ENCODE results near the gene WDR44. TPM values are rescaled to one million over a fixed set of nuclear protein-coding genes. Genes with fewer than 3 reads are reported as not detected.
"Not testable (repeated sequence)": the region's sequence is repeated elsewhere in the genome, so short reads cannot be mapped to it uniquely, and the experiment has no call there.

The WDR44 gene
- total RNA-seq, 1 donor from 2014 or later, result 10.3 TPM

- intact Hi-C loops (cut with micrococcal nuclease), result no loop called here
- Mint-ChIP-seq H3K9me3 (no peaks in the 10 kb centered on the region), H3K4me3 (no peak overlapping the region), H3K27ac (no peak overlapping the region), H3K27me3 (no peaks in the 10 kb centered on the region), H3K4me1 (no peaks in the 10 kb centered on the region), H3K36me3 (ENCODE audit: low read depth) (peaks cover 1% of the 10 kb centered on the region)
- DNase-seq, result no peak
These were observed 37.2 kb downstream of the WDR44 start for GRCh38 chrX:118383120-118383519.

- no peaks in the 10 kb centered on the region for H3K9me3 Mint-ChIP-seq
- intact Hi-C loops (cut with micrococcal nuclease), result loop anchor here (5.0 kb wide), 1 partner anchor 45 kb away; the partner anchor contains the start of gene WDR44
- H3K4me3 Mint-ChIP-seq, result no peak overlapping the region
- H3K36me3 Mint-ChIP-seq (ENCODE audit: low read depth), result peaks cover 20% of the 10 kb centered on the region
- no peak for DNase-seq
- H3K4me1 Mint-ChIP-seq, result peaks cover 5% of the 10 kb centered on the region
- H3K27me3 Mint-ChIP-seq, result no peaks in the 10 kb centered on the region
- H3K27ac Mint-ChIP-seq, result peak overlapping the region; percentile 58
These were observed 46.8 kb downstream of the WDR44 start for GRCh38 chrX:118392716-118393115.

DNA sequence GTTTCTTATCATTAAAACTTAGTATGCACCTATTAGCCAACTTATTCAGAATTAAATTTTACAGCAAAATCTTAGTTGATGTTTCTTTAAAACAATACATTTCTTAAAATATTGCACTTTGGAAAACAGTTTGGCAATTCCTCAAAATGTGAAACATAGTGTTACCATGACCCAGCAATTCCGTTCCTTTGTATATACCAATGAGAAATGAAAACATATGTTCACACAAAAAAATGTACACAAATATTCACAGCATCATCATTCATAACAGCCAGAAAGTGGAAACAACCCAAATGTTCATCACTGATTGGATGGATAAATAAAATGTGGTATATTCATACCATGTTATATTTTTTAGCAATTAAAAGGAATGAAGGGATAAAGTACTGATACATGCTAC, 50.2 kb downstream of the WDR44 start:
- no peak for DNase-seq
- intact Hi-C loops (cut with micrococcal nuclease), result no loop called here
- no peak overlapping the region for H3K4me3 Mint-ChIP-seq
- no peaks in the 10 kb centered on the region for H3K9me3 Mint-ChIP-seq
- H3K27me3 Mint-ChIP-seq, result no peaks in the 10 kb centered on the region
- peaks cover 26% of the 10 kb centered on the region for H3K36me3 Mint-ChIP-seq (ENCODE audit: low read depth)
- H3K27ac Mint-ChIP-seq, result no peak overlapping the region
- peaks cover 5% of the 10 kb centered on the region for H3K4me1 Mint-ChIP-seq

DNA sequence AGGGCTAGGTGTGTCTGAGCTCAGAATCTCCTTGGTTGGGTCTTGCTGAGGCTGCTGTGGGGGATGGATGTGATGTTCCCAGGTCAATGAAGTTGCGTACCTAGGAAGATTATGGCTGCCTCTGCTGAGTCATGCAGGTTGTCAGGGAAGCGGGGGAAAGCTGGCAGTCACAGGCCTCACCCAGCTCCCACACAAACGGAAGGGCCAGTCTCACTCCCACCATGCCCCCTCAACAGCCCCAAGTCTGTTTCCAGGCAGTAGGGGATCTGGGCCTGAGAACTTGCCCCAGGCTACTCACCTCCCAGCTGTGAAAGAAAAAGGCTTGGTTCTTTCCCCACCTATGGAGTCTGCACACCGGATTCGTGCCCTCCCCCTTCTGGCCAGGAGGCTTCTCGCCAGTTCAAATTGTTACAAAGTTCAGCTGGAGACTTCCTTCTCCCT, 72.9 kb downstream of the WDR44 start:
- Mint-ChIP-seq H3K9me3 (no peaks in the 10 kb centered on the region), H3K36me3 (ENCODE audit: low read depth) (peaks cover 13% of the 10 kb centered on the region), H3K4me1 (peaks cover 10% of the 10 kb centered on the region), H3K27me3 (no peaks in the 10 kb centered on the region), H3K4me3 (no peak overlapping the region), H3K27ac (no peak overlapping the region)
- no peak for DNase-seq
- intact Hi-C loops (cut with micrococcal nuclease), result no loop called here

DNA sequence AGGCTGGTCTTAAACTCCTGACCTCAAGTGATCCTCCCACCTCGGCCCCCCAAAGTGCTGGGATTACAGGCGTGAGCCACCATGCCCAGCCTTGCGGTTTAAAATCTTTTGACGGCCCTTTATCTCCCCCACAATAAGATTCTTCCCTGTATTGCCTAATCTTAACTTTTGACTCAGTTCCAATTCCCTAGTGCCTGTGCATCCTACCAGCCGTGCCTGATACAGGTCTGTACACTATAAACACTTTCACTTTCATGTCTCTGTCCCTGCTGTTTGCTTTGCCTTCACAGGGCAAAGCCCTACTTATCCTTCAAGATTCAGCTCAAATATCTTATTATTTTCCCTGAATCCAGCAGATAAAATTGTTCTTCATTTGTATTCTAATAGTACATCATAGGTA, 74.6 kb downstream of the WDR44 start:
- no peaks in the 10 kb centered on the region for H3K27me3 Mint-ChIP-seq
- no peaks in the 10 kb centered on the region for H3K9me3 Mint-ChIP-seq
- intact Hi-C loops (cut with micrococcal nuclease), result no loop called here
- H3K4me1 Mint-ChIP-seq, result peaks cover 10% of the 10 kb centered on the region
- H3K4me3 Mint-ChIP-seq, result no peak overlapping the region
- H3K27ac Mint-ChIP-seq, result no peak overlapping the region
- DNase-seq, result peak; percentile 54
- peaks cover 9% of the 10 kb centered on the region for H3K36me3 Mint-ChIP-seq (ENCODE audit: low read depth)

DNA sequence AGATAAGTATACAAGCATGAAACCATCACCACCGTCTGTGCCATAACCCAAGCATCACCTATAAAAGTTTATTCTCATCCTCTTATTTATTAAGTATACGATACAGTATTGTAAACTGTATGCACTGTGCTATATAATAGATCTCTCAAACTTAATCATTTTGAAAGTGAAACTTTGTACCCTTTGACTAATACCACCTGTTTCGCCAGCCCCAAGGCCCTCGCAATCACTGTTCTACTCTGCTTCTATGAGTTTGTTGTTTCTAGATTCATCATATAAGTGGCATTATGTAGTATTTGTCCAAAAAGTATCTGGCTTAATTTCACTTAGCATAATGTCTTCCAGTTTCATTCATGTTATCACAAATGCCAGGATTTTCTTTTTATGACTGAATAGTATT, 77.7 kb downstream of the WDR44 start:
- Mint-ChIP-seq H3K9me3 (no peaks in the 10 kb centered on the region), H3K36me3 (ENCODE audit: low read depth) (peaks cover 7% of the 10 kb centered on the region), H3K27me3 (no peaks in the 10 kb centered on the region), H3K4me3 (no peak overlapping the region), H3K4me1 (peaks cover 8% of the 10 kb centered on the region), H3K27ac (no peak overlapping the region)
- DNase-seq, result no peak
- intact Hi-C loops (cut with micrococcal nuclease), result no loop called here

DNA sequence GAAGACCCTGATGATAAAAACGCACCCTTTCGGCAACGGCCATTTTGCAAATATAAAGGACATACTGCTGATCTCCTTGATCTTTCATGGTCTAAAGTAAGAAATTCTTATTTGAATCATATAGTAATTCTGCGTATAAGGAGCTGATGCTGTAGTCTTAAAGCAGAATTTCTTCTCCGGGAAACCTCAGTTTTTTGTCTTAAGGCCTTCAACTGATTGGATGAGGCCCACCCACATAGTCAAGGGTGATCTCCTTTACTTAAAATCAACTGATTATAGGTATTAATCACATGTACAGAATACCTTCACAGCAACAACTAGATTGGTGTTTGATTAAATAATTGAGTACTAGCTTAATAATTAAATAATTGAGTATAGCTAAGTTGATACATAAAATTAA, 86.9 kb downstream of the WDR44 start:
- no peak overlapping the region for H3K27ac Mint-ChIP-seq
- H3K4me3 Mint-ChIP-seq, result no peak overlapping the region
- H3K9me3 Mint-ChIP-seq, result no peaks in the 10 kb centered on the region
- no peaks in the 10 kb centered on the region for H3K4me1 Mint-ChIP-seq
- no peaks in the 10 kb centered on the region for H3K27me3 Mint-ChIP-seq
- intact Hi-C loops (cut with micrococcal nuclease), result no loop called here
- no peak for DNase-seq
- peaks cover 23% of the 10 kb centered on the region for H3K36me3 Mint-ChIP-seq (ENCODE audit: low read depth)

DNA sequence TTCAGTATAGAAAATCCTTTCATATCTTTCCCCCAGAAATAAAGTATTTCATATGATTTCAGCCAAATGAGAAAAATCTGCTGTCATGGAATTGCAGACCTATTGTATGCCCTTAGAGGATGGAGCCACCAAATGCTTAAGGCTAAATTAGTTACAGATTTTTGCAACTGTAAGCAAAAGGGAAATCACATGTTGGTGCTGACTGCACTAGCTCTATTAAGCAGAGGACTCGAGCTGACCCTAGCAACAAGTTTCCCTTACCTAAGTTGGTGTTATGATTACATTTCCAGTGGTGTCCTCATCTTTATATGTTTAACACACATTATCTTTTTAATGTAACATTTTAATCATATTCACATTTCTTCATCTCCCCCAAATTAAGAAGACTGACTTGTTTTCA, 91.4 kb downstream of the WDR44 start:
- Mint-ChIP-seq H3K27me3 (no peaks in the 10 kb centered on the region), H3K27ac (no peak overlapping the region), H3K4me3 (no peak overlapping the region), H3K4me1 (no peaks in the 10 kb centered on the region), H3K9me3 (no peaks in the 10 kb centered on the region), H3K36me3 (ENCODE audit: low read depth) (peaks cover 17% of the 10 kb centered on the region)
- intact Hi-C loops (cut with micrococcal nuclease), result no loop called here
- DNase-seq, result no peak

DNA sequence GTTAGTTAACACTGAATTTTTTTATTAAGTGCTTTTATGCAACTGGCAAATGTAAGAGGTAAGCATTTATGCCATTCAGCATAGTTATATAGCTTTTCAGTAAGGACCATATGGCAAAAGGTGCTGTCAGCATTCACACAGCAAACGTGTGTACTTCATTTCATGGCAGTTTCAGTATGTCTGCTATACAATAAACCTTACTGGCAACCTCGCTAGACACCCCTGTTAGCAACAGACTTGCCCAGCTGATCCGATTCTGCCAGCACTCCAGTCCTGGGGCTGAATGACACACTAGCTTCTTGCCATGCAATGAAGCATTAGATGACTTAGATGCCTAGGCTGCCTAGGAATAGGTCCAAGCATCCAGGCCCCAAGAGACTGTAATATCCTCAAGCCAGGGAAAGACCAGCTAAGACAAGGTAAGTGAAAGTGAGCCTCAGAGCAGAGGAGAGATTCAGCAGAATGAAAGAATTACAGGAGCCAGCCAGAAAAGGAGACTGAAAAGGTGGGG, 102.4 kb downstream of the WDR44 start:
- no peaks in the 10 kb centered on the region for H3K9me3 Mint-ChIP-seq
- H3K4me1 Mint-ChIP-seq, result no peaks in the 10 kb centered on the region
- H3K27me3 Mint-ChIP-seq, result no peaks in the 10 kb centered on the region
- no peak overlapping the region for H3K4me3 Mint-ChIP-seq
- H3K27ac Mint-ChIP-seq, result no peak overlapping the region
- intact Hi-C loops (cut with micrococcal nuclease), result no loop called here
- H3K36me3 Mint-ChIP-seq (ENCODE audit: low read depth), result peaks cover 10% of the 10 kb centered on the region
- DNase-seq, result no peak

DNA sequence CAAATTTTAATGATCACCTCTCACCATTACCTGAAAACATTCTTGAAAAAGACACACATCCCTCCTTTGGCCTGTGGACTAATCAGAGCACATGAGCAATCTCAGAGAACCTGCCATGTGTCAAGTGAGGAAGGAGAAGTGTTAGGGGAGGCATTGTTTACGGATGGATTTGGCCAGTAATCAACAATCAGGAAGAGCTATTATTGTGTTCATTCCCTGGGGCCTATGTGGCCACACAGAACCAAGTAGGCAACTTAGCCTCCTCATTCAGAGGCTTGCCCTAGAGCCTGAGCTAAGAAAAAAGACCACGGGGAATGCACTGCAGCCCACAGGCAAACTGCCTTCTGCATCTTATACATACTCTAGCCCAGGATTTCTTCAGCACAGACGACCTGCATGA, 109.1 kb downstream of the WDR44 start:
- intact Hi-C loops (cut with micrococcal nuclease), result no loop called here

DNA sequence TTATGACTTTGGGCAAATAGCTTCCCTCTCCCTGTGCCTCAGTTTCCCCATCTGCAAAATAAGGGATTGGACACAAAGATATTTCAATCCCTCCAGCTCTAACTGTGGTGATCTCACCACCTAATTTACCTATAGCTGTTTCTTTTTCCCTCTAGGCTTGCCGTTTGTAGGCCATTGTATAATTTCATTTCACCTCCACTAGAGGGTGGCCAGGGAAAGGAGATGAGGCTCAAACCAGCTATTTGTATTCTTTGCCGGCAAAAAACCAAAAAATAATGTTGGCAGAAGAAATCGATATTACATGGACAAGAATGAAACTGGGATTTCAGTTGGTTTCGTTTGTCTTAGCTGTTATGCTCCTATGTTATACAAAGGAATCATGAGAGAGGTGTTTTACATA, 113.6 kb downstream of the WDR44 start:
- H3K4me1 Mint-ChIP-seq, result peaks cover 1% of the 10 kb centered on the region
- intact Hi-C loops (cut with micrococcal nuclease), result loop anchor here (1.0 kb wide), 1 partner anchor 142 kb away; no protein-coding TSS in a partner anchor
- H3K27me3 Mint-ChIP-seq, result peaks cover 2% of the 10 kb centered on the region
- H3K27ac Mint-ChIP-seq, result no peak overlapping the region
- no peak overlapping the region for H3K4me3 Mint-ChIP-seq
- DNase-seq, result peak; percentile 66
- H3K9me3 Mint-ChIP-seq, result no peaks in the 10 kb centered on the region
- no peaks in the 10 kb centered on the region for H3K36me3 Mint-ChIP-seq (ENCODE audit: low read depth)

More for the DNA sequence above, 109.1 kb downstream of the WDR44 start:
- no peak overlapping the region for H3K27ac Mint-ChIP-seq
- no peak overlapping the region for H3K4me3 Mint-ChIP-seq
- no peaks in the 10 kb centered on the region for H3K9me3 Mint-ChIP-seq
- peaks cover 1% of the 10 kb centered on the region for H3K4me1 Mint-ChIP-seq
- H3K27me3 Mint-ChIP-seq, result no peaks in the 10 kb centered on the region
- H3K36me3 Mint-ChIP-seq (ENCODE audit: low read depth), result peaks cover 6% of the 10 kb centered on the region
- no peak for DNase-seq

DNA sequence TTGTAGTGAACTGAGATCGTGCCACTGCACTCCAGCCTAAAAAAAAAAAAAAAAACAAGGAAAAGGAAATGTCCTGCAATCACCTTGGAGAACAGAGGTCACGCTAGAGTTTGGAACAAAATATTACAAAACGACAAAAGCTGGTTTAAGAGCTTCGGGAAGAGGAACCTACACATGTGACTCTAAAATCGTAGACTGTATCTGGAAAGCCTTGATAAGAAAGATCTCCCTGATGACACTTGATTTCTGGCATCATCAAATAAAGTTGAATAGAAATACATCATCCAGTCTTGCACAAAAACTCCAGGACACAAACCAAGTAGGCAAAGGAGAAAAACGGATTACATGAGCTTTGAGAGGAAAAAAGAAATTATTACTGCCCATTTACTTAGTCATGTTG, 118.6 kb downstream of the WDR44 start:
- Mint-ChIP-seq H3K4me1 (peaks cover 1% of the 10 kb centered on the region), H3K36me3 (ENCODE audit: low read depth) (no peaks in the 10 kb centered on the region), H3K27ac (no peak overlapping the region), H3K9me3 (no peaks in the 10 kb centered on the region), H3K4me3 (no peak overlapping the region), H3K27me3 (peaks cover 5% of the 10 kb centered on the region)
- intact Hi-C loops (cut with micrococcal nuclease), result no loop called here
- no peak for DNase-seq

- no peaks in the 10 kb centered on the region for H3K4me1 Mint-ChIP-seq
- H3K9me3 Mint-ChIP-seq, result no peaks in the 10 kb centered on the region
- DNase-seq, result no peak
- intact Hi-C loops (cut with micrococcal nuclease), result no loop called here
- no peak overlapping the region for H3K4me3 Mint-ChIP-seq
- H3K36me3 Mint-ChIP-seq (ENCODE audit: low read depth), result no peaks in the 10 kb centered on the region
- H3K27me3 Mint-ChIP-seq, result peaks cover 5% of the 10 kb centered on the region
- no peak overlapping the region for H3K27ac Mint-ChIP-seq
These were observed 122.2 kb downstream of the WDR44 start for GRCh38 chrX:118468122-118468521.

DNA sequence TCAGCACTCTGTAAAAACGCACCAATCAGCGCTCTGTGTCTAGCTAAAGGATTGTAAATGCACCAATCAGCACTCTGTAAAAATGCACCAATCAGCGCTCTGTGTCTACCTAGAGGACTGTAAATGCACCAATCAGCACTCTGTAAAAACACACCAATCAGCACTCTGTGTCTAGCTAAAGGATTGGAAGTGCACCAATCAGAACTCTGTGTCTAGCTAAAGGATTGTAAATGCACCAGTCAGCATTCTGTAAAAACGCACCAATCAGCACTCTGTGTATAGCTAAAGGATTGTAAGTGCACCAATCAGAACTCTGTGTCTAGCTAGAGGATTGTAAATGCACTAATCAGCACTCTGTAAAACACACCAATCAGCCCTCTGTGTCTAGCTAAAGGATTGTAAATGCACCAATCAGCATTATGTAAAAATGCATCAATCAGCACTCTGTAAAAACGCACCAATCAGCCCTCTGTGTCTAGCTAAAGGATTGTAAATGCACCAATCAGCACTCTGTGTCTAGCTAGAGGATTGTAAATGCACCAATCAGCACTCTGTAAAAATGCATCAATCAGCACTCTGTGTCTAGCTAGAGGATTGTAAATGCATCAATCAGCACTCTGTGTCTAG, 124.9 kb downstream of the WDR44 start:
- intact Hi-C loops (cut with micrococcal nuclease); H3K27me3 Mint-ChIP-seq; H3K4me3 Mint-ChIP-seq; H3K9me3 Mint-ChIP-seq; DNase-seq; H3K27ac Mint-ChIP-seq; H3K36me3 Mint-ChIP-seq (ENCODE audit: low read depth); H3K4me1 Mint-ChIP-seq: not testable (repeated sequence)

- Mint-ChIP-seq H3K4me1 (no peaks in the 10 kb centered on the region), H3K36me3 (ENCODE audit: low read depth) (no peaks in the 10 kb centered on the region), H3K27me3 (no peaks in the 10 kb centered on the region), H3K9me3 (no peaks in the 10 kb centered on the region), H3K4me3 (no peak overlapping the region), H3K27ac (no peak overlapping the region)
- intact Hi-C loops (cut with micrococcal nuclease), result no loop called here
- DNase-seq, result no peak
These were observed 128.7 kb downstream of the WDR44 start for GRCh38 chrX:118474586-118474985.
